H1 (cell line): Measurements from ENCODE around the gene SECISBP2. TPM values are rescaled to one million over a fixed set of nuclear protein-coding genes. Genes with fewer than 3 reads are reported as not detected.

Experiments used
- CTCF ChIA-PET: fragments of 300-600 bp; sonication (Branson Sonifier 250); formaldehyde crosslinking; loops from one replicate; lab custom pipeline; 2021; ENCODE audit not compliant: partially characterized antibody; lab: Charles Lee
- POLR2A ChIA-PET: fragments of 300-600 bp; sonication (Branson Sonifier 250); formaldehyde crosslinking; loops from one replicate; lab custom pipeline; 2021; ENCODE audit warnings: inconsistent platforms; ENCODE audit not compliant: partially characterized antibody; lab: Charles Lee
- DNase-seq, 2 experiments: peaks; one replicate each; pipeline versions ENCODE4 v3.0.0 to v3.0.0-alpha.2; 2010 to 2022; ENCODE audit warnings: low spot score in 2 of 2, low read depth in 1 of 2, mixed read lengths in 1 of 2
- FAIRE-seq: peaks from 2 replicates; lab custom pipeline; 2011; peaks lifted over from hg19 to GRCh38; lab: Jason Lieb, UNC
- H2AFZ ChIP-seq: 2 replicates; pipeline ENCODE4 v1.8.1; 2012; ENCODE audit warnings: low read length, inconsistent platforms
- H2AK5ac ChIP-seq: 2 replicates; pipeline ENCODE4 v1.6.1; 2013; ENCODE audit warnings: low read depth, low read length
- H2BK120ac ChIP-seq: replicated peaks from 2 replicates; pipeline ENCODE3; 2013; ENCODE audit warnings: low read depth, low read length, inconsistent platforms
- H2BK12ac ChIP-seq: 2 replicates; pipeline ENCODE4 v1.6.1; 2013; ENCODE audit warnings: low read depth, low read length
- H2BK15ac ChIP-seq: 2 replicates; pipeline ENCODE4 v1.6.1; 2013; ENCODE audit warnings: low read length
- H2BK20ac ChIP-seq: 2 replicates; pipeline ENCODE4 v1.6.1; 2013; ENCODE audit warnings: low read length
- H2BK5ac ChIP-seq: 2 replicates; pipeline ENCODE4 v1.6.1; 2013; ENCODE audit warnings: low read depth, low read length
- H3K14ac ChIP-seq: 2 replicates; pipeline ENCODE4 v1.6.1; 2013; ENCODE audit warnings: inconsistent platforms; ENCODE audit not compliant: insufficient read length
- H3K18ac ChIP-seq: 2 replicates; pipeline ENCODE4 v1.6.1; 2013; ENCODE audit warnings: low read length; ENCODE audit errors: extremely low read depth
- H3K23ac ChIP-seq: 2 replicates; pipeline ENCODE4 v1.6.1; 2013; ENCODE audit warnings: inconsistent platforms; ENCODE audit not compliant: insufficient read length
- H3K23me2 ChIP-seq: 2 replicates; pipeline ENCODE4 v1.6.1; 2013; ENCODE audit warnings: low read depth, low read length
- H3K27ac ChIP-seq: 2 replicates; pipeline ENCODE4 v1.6.1; 2011; ENCODE audit warnings: low read depth, low read length, inconsistent platforms
- H3K27me3 ChIP-seq, 4 experiments: replicated peaks in 1 of 4; 1 replicate in 1 of 4; 2 replicates in 3 of 4; pipeline versions ENCODE4 v1.6.1 to v1.8.1; 2011 to 2013; ENCODE audit warnings: low read length in 3 of 4, mild to moderate bottlenecking in 3 of 4, inconsistent platforms in 2 of 4, mixed read lengths in 2 of 4, moderate library complexity in 1 of 4; ENCODE audit not compliant: control insufficient read depth in 3 of 4, insufficient read depth in 3 of 4; ENCODE audit errors: extremely low read depth in 1 of 4
- H3K36me3 ChIP-seq, 4 experiments: 2 replicates each; pipeline versions ENCODE4 v1.6.1 to v1.8.1; 2011 to 2013; ENCODE audit warnings: mild to moderate bottlenecking in 4 of 4, low read length in 3 of 4, moderate library complexity in 2 of 4, control low read depth in 1 of 4, inconsistent platforms in 1 of 4; ENCODE audit not compliant: insufficient read depth in 4 of 4, control insufficient read depth in 2 of 4
- H3K4ac ChIP-seq: replicated peaks from 2 replicates; pipeline ENCODE3; 2013; ENCODE audit warnings: low read length, low read depth, mixed read lengths, inconsistent platforms; ENCODE audit not compliant: insufficient read length
- H3K4me1 ChIP-seq, 4 experiments: replicated peaks in 1 of 4; 1 replicate in 1 of 4; 2 replicates in 3 of 4; pipeline versions ENCODE4 v1.6.1 to v1.8.1; 2011 to 2013; ENCODE audit warnings: low read length in 3 of 4, inconsistent platforms in 2 of 4, mixed read lengths in 1 of 4; ENCODE audit not compliant: insufficient read depth in 4 of 4, control insufficient read depth in 3 of 4
- H3K4me2 ChIP-seq, 2 experiments: 2 replicates each; pipeline versions ENCODE4 v1.6.1 to v1.8.1; 2011 to 2013; ENCODE audit warnings: low read depth in 2 of 2, low read length in 2 of 2, control low read depth in 1 of 2, inconsistent platforms in 1 of 2, mild to moderate bottlenecking in 1 of 2; ENCODE audit not compliant: insufficient read depth in 1 of 2
- H3K4me3 ChIP-seq, 4 experiments: fragments of 200-600, 300-600 bp in 1 of 4; sonication (generic), shearing (Covaris generic), sonication (Bioruptor Twin) in 1 of 4; 2 replicates each; pipeline versions ENCODE4 v1.5.1 to v1.8.1; 2011 to 2016; ENCODE audit warnings: low read length in 4 of 4, low read depth in 3 of 4, control low read depth in 2 of 4, inconsistent platforms in 2 of 4, mild to moderate bottlenecking in 2 of 4, mixed read lengths in 1 of 4, moderate library complexity in 1 of 4; ENCODE audit not compliant: insufficient read depth in 2 of 4; ENCODE audit errors: extremely low read depth in 1 of 4
- H3K56ac ChIP-seq: replicated peaks from 2 replicates; pipeline ENCODE3; 2013; ENCODE audit warnings: low read depth, mild to moderate bottlenecking, mixed read lengths, low read length, inconsistent platforms; ENCODE audit not compliant: insufficient read length
- H3K79me1 ChIP-seq: 2 replicates; pipeline ENCODE4 v1.6.1; 2013; ENCODE audit warnings: low read depth, low read length, control low read depth
- H3K79me2 ChIP-seq, 2 experiments: 2 replicates each; pipeline versions ENCODE4 v1.6.1 to v1.8.1; 2012 to 2013; ENCODE audit warnings: low read length in 2 of 2, mild to moderate bottlenecking in 2 of 2, inconsistent platforms in 1 of 2; ENCODE audit not compliant: insufficient read depth in 2 of 2, control insufficient read depth in 1 of 2
- H3K9ac ChIP-seq, 4 experiments: replicated peaks in 1 of 4; 1 replicate in 1 of 4; 2 replicates in 3 of 4; pipeline versions ENCODE4 v1.6.1 to v1.8.1; 2011 to 2013; ENCODE audit warnings: low read depth in 3 of 4, low read length in 3 of 4, control low read depth in 2 of 4, mild to moderate bottlenecking in 2 of 4, moderate library complexity in 2 of 4, inconsistent platforms in 1 of 4; ENCODE audit errors: extremely low read depth in 1 of 4
- H3K9me3 ChIP-seq, 2 experiments: 2 replicates each; pipeline versions ENCODE4 v1.6.1 to v1.8.1; 2012 to 2013; ENCODE audit warnings: mild to moderate bottlenecking in 2 of 2, moderate library complexity in 2 of 2, control low read depth in 1 of 2, inconsistent platforms in 1 of 2, low read depth in 1 of 2, low read length in 1 of 2, mixed read lengths in 1 of 2; ENCODE audit not compliant: insufficient read depth in 2 of 2
- H4K20me1 ChIP-seq, 2 experiments: replicated peaks in 1 of 2; 2 replicates each; pipeline versions ENCODE3 to v1.8.1; 2011 to 2013; ENCODE audit warnings: inconsistent platforms in 2 of 2, low read length in 2 of 2, mild to moderate bottlenecking in 1 of 2; ENCODE audit not compliant: insufficient read depth in 2 of 2, control insufficient read depth in 1 of 2
- H4K5ac ChIP-seq: 2 replicates; pipeline ENCODE4 v1.6.1; 2013; ENCODE audit warnings: low read length, low read depth, mixed read lengths, inconsistent platforms; ENCODE audit not compliant: insufficient read length
- H4K8ac ChIP-seq: 2 replicates; pipeline ENCODE4 v1.8.0; 2013; ENCODE audit warnings: mild to moderate bottlenecking, moderate library complexity, low read length, inconsistent platforms; ENCODE audit not compliant: insufficient read depth; ENCODE audit errors: extremely low read depth
- H4K91ac ChIP-seq: replicated peaks from 2 replicates; pipeline ENCODE3; 2013; ENCODE audit warnings: low read length, mixed read lengths, inconsistent platforms; ENCODE audit not compliant: insufficient read length
- BRCA1 ChIP-seq: IDR thresholded peaks from 2 replicates; pipeline ENCODE4 v1.6.1; 2012; ENCODE audit warnings: low read depth, low read length, improper control_type of control experiment
- EP300 ChIP-seq, 2 experiments: IDR thresholded peaks; 1 replicate in 1 of 2; 2 replicates in 1 of 2; pipeline ENCODE4 v1.6.1; 2011 to 2012; ENCODE audit warnings: low read depth in 2 of 2, low read length in 2 of 2, mild to moderate bottlenecking in 2 of 2, borderline replicate concordance in 1 of 2, inconsistent platforms in 1 of 2, moderate library complexity in 1 of 2
- NRF1 ChIP-seq: IDR thresholded peaks from 2 replicates; pipeline ENCODE4 v1.6.1; 2011; ENCODE audit warnings: mild to moderate bottlenecking, low read depth, low read length, improper control_type of control experiment
- WGBS, 2 experiments: shearing (Covaris generic) in 1 of 2; methylation state at CpG; one replicate each; pipeline versions ENCODE4 v1.1.6 to v1.1.7; 2013 to 2015; ENCODE audit warnings: low lambda C conversion rate in 2 of 2, mixed read lengths in 2 of 2, inconsistent platforms in 1 of 2, low coverage in 1 of 2, missing lambda C conversion rate in 1 of 2; ENCODE audit not compliant: insufficient replicate concordance in 2 of 2, insufficient coverage in 1 of 2, insufficient read length in 1 of 2; ENCODE audit errors: extremely low coverage in 1 of 2, missing lambda C conversion rate in 1 of 2; 5-methylcytosine and 5-hydroxymethylcytosine counted together
- polyA plus RNA-seq, 7 experiments: library from polyadenylated mRNA; depleted of rRNA in 3 of 7; stranded (reverse) in 5 of 7; unstranded in 2 of 7; fragments of >200 nt in 5 of 7; fragments of 200-250 nt in 2 of 7; gene quantifications; 1 replicate in 5 of 7; 2 replicates in 1 of 7; 4 replicates in 1 of 7; pipeline versions ENCODE4 v1.2.1 to v1.2.3, GENCODE V29; 2011 to 2013; ENCODE audit warnings: missing spikeins in 2 of 7, mixed read lengths in 2 of 7
- total RNA-seq: library from RNA; stranded (reverse); fragmentation: NEBNext Ultra II Directional; extraction: Animal tissue kit (Norgen Biotek cat#: 25700); gene quantifications from 2 replicates; pipeline ENCODE4 v1.2.1, GENCODE V29; 2021

Gene SECISBP2
- total and polyA plus RNA-seq, 2 of the 8 experiments (the other 6 are each of a cell fraction or from before 2014, with no cell fraction given), result 39.0 to 61.7 TPM

DNA sequence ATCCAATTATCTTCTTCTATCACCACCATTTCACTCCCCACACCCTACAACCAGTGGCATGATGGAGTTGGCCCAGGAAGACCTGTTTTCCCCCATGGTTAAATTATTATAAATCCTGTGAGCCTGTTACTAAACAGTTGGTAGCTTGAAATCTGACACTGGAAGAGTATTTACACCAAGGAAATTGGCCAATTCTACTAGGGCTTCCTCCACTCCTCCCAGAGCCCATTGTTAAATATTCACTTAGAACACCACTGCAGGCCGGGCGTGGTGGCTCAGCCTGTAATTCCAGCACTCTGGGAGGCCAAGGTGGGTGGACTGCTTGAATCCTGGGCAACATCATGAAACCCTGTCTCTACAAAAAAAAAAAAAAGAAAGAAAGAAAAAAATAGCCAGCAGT is 39.7 kb upstream of the SECISBP2 start:
- DNase-seq (no peak), FAIRE-seq (no peak)
- no peak overlapping the region for H2BK20ac ChIP-seq
- no peak overlapping the region for H2AFZ ChIP-seq
- H4K20me1 ChIP-seq, result no peaks in the 10 kb centered on the region
- no peak overlapping the region for H2AK5ac ChIP-seq
- no peak overlapping the region for H3K4ac ChIP-seq
- no peak overlapping the region for H2BK5ac ChIP-seq
- H4K5ac ChIP-seq, result no peak overlapping the region
- H2BK12ac ChIP-seq, result no peak overlapping the region
- no peak overlapping the region for H2BK15ac ChIP-seq
- H3K56ac ChIP-seq, result no peak overlapping the region
- no peak overlapping the region for H4K8ac ChIP-seq
- H3K23me2 ChIP-seq, result no peaks in the 10 kb centered on the region
- no peak overlapping the region for H3K14ac ChIP-seq
- no peaks in the 10 kb centered on the region for H3K27me3 ChIP-seq
- H3K9me3 ChIP-seq, result peaks cover 3 to 18% of the 10 kb centered on the region in 2 experiments; a peak in 3 of 4 replicates
- no peaks in the 10 kb centered on the region; the same call in 1 of the 2 replicates for H3K79me1 ChIP-seq
- 94% methylated on average over 2 of the region's 2 CpGs; no CpG with 5 or more reads in 1 of the 2 experiments for WGBS, 2 experiments
- H3K18ac ChIP-seq, result no peak overlapping the region
- H3K4me3 ChIP-seq, result no peak overlapping the region
- no peak overlapping the region for H3K27ac ChIP-seq
- H3K4me1 ChIP-seq, result no peaks in the 10 kb centered on the region
- H4K91ac ChIP-seq, result no peak overlapping the region
- CTCF ChIA-PET, result interaction anchor here (0.9 to 3.1 kb wide), 25 partner anchors 12 to 432 kb away, joined by 3 to 12 read pairs (median 4); no protein-coding TSS in a partner anchor
- no peaks in the 10 kb centered on the region for H3K36me3 ChIP-seq
- no peak overlapping the region for H3K4me2 ChIP-seq
- no peak overlapping the region for H3K23ac ChIP-seq
- no peaks in the 10 kb centered on the region for H3K79me2 ChIP-seq
- POLR2A ChIA-PET, result interaction anchor here (0.8 to 1.7 kb wide), 2 partner anchors 17 to 32 kb away, joined by 3 to 4 read pairs; no protein-coding TSS in a partner anchor
- no peak overlapping the region for H2BK120ac ChIP-seq
- no peak overlapping the region for H3K9ac ChIP-seq
- no peak for TF ChIP-seq BRCA1
- no peak for TF ChIP-seq EP300 (IDR thresholded peaks at IDR 0.05; ENCODE audit: borderline replicate concordance in 1 of 2, low read depth in 2 of 2, low read length in 2 of 2)
- no peak for TF ChIP-seq NRF1
